ENCODE data around the gene LMF1. TPM values are rescaled to one million over a fixed set of nuclear protein-coding genes. Genes with fewer than 3 reads are reported as not detected.

Gene LMF1
- total RNA-seq, 2 donors from 2014 or later, result 15.8 to 20.1 TPM

- H3K27me3 ChIP-seq, result no peaks in the 10 kb centered on the region
- no peak for DNase-seq
- TF ChIP-seq CTCF (IDR thresholded peaks at IDR 0.05) (no peak), POLR2A (IDR thresholded peaks at IDR 0.05) (no peak)
- WGBS, 2 donors, result 61 to 67% methylated on average over 26 to 38 of the region's 41 CpGs
- no peak for ATAC-seq
- H3K9me3 ChIP-seq, result no peaks in the 10 kb centered on the region
- no peak overlapping the region for H3K4me3 ChIP-seq
- H3K36me3 ChIP-seq (replicated peaks in 1 of 2; ENCODE audit: insufficient read depth in 1 of 2, low read depth in 2 of 2), result no peaks in the 10 kb centered on the region
- intact Hi-C loops (cut with DNase I), result no loop called here
- no peaks in the 10 kb centered on the region for H3K4me1 ChIP-seq
- H3K27ac ChIP-seq, result no peak overlapping the region
Observed at GRCh38 chr16:1003391-1004347, 32.9 kb upstream of the LMF1 start.

DNA sequence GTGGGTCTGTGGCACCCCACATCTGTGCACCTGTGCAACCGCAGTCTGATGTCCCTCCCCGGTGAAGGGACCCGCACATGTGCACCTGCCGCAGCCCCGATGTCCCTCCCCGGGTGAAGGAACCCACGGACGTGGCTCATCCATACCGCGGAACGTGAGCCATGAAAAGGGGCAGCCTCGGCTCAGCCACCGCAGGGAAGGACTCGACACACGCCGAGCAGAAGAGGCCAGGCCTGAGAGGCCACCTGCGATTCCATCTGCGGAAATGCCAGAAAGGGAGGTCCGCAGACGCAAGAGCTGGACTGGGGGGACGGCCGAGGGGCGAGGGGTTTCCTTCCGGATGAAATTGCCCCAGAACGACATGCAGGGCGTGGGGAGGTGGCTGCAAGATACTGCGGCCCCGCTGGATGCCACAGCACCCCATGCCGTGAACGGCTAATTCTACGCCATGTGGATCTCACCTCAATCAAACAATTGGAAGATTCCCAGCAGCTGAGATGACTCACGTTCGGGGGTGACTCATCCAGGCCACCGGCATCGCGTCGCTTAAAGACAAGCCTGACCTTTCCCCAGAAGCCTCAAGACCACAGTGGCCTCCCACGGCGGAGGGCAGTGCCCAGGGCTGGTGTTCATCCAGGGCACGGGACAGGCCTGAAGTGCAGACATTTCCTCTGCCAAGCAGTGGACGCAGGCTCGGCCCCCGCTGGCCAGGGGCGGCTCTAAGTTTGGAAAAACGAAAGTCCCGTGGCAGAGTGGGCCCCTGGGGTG is 31.8 kb upstream of the LMF1 start:
- intact Hi-C loops (cut with DNase I), result no loop called here
- H3K27ac ChIP-seq, result no peak overlapping the region
- no peaks in the 10 kb centered on the region for H3K9me3 ChIP-seq
- H3K4me1 ChIP-seq, result no peaks in the 10 kb centered on the region
- 70 to 74% methylated on average over 23 to 44 of the region's 46 CpGs for WGBS, 2 donors
- ATAC-seq (peak; percentile 50), DNase-seq (peak in 2 of 4 donors; percentile 25 to 61)
- no peaks in the 10 kb centered on the region for H3K36me3 ChIP-seq (replicated peaks in 1 of 2; ENCODE audit: insufficient read depth in 1 of 2, low read depth in 2 of 2)
- no peak overlapping the region for H3K4me3 ChIP-seq
- TF ChIP-seq CTCF (IDR thresholded peaks at IDR 0.05) (no peak), POLR2A (IDR thresholded peaks at IDR 0.05) (no peak)
- no peaks in the 10 kb centered on the region for H3K27me3 ChIP-seq

DNA sequence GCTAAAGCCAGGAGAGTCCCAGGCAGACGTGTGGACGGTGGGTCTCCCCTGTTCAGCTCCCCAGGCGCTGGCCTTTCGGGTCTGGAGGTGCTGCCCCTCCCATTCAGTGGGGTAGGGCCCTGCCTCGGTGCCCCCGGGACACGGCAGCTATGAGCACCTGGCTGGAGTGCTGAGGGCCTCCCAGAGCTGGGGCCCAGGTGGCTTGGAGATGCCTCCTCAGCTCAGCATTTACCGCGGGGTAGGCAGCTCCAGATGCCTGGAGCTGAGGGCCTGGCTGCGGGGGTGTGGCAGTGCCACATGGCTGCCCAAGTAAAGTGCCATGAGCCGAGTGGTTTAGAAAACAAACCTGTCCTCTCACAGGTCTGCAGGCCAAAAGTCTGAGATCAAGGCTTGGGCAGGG is 30.3 kb upstream of the LMF1 start:
- no peaks in the 10 kb centered on the region for H3K27me3 ChIP-seq
- H3K27ac ChIP-seq, result no peak overlapping the region
- 80% methylated on average over 7 of the region's 11 CpGs; no CpG with 5 or more reads in 1 of the 2 donors for WGBS, 2 donors
- no peaks in the 10 kb centered on the region for H3K36me3 ChIP-seq (replicated peaks in 1 of 2; ENCODE audit: insufficient read depth in 1 of 2, low read depth in 2 of 2)
- ATAC-seq (no peak), DNase-seq (no peak)
- intact Hi-C loops (cut with DNase I), result no loop called here
- no peaks in the 10 kb centered on the region for H3K4me1 ChIP-seq
- H3K4me3 ChIP-seq, result no peak overlapping the region
- H3K9me3 ChIP-seq, result no peaks in the 10 kb centered on the region
- TF ChIP-seq POLR2A (IDR thresholded peaks at IDR 0.05) (no peak), CTCF (IDR thresholded peaks at IDR 0.05) (no peak)

- no peaks in the 10 kb centered on the region for H3K4me1 ChIP-seq
- ATAC-seq, result no peak
- no peaks in the 10 kb centered on the region for H3K9me3 ChIP-seq
- no peak for DNase-seq
- TF ChIP-seq CTCF (IDR thresholded peaks at IDR 0.05), result no peak
- TF ChIP-seq POLR2A (IDR thresholded peaks at IDR 0.05), result no peak
- intact Hi-C loops (cut with DNase I), result no loop called here
- no peaks in the 10 kb centered on the region for H3K36me3 ChIP-seq (replicated peaks in 1 of 2; ENCODE audit: insufficient read depth in 1 of 2, low read depth in 2 of 2)
- H3K27ac ChIP-seq, result no peak overlapping the region
- H3K4me3 ChIP-seq, result no peak overlapping the region
- no peaks in the 10 kb centered on the region for H3K27me3 ChIP-seq
- WGBS, 2 donors, result 63 to 77% methylated on average over 17 of the region's 17 CpGs
Observed at GRCh38 chr16:1000608-1001007, 29.8 kb upstream of the LMF1 start.
